WTC11 (cell line): ENCODE results near the gene SLC25A51. TPM values are rescaled to one million over a fixed set of nuclear protein-coding genes. Genes with fewer than 3 reads are reported as not detected.

Source experiments
- ATAC-seq: fragments of 200-7000 bp; cut with Tn5 transposase; 2 replicates; pipeline ENCODE4 v1.10.0; 2021; ENCODE audit warnings: mild to moderate bottlenecking, moderate library complexity
- CTCF ChIA-PET: fragments of 300-600 bp; sonication (Branson Sonifier 250); formaldehyde crosslinking; loops from one replicate; lab custom pipeline; 2021; ENCODE audit warnings: antibody characterized with exemption; lab: Charles Lee
- POLR2A ChIA-PET: fragments of 350-600 bp; sonication (Branson Sonifier 250); formaldehyde crosslinking; loops from one replicate; lab custom pipeline; 2021; ENCODE audit warnings: antibody characterized with exemption; lab: Charles Lee
- DNase-seq: peaks from one replicate; pipeline ENCODE4 v3.0.0; 2021; ENCODE audit warnings: low spot score
- H3K27ac Mint-ChIP-seq: 2 replicates; pipeline ENCODE4 v1.8.0; 2021; ENCODE audit warnings: mixed read lengths
- H3K27me3 Mint-ChIP-seq: 2 replicates; pipeline ENCODE4 v1.8.0; 2021; ENCODE audit warnings: low read depth, mild to moderate bottlenecking, moderate library complexity, mixed read lengths
- H3K36me3 Mint-ChIP-seq: 2 replicates; pipeline ENCODE4 v1.8.0; 2021; ENCODE audit warnings: mixed read lengths
- H3K4me1 Mint-ChIP-seq: 2 replicates; pipeline ENCODE4 v1.8.0; 2022; ENCODE audit warnings: mixed read lengths
- H3K4me3 Mint-ChIP-seq: 2 replicates; pipeline ENCODE4 v1.8.0; 2021; ENCODE audit warnings: mild to moderate bottlenecking, moderate library complexity, mixed read lengths
- H3K9me3 Mint-ChIP-seq: 2 replicates; pipeline ENCODE4 v1.8.0; 2021; ENCODE audit warnings: mixed read lengths
- JUN ChIP-seq: sonication (generic); formaldehyde crosslinking; IDR thresholded peaks from 2 replicates; pipeline ENCODE4 v1.8.0; 2023; ENCODE audit warnings: mild to moderate bottlenecking, missing genetic modification reagents
- KAT7 ChIP-seq: sonication (generic); formaldehyde crosslinking; IDR thresholded peaks from 2 replicates; pipeline ENCODE4 v1.8.1; 2023; ENCODE audit warnings: missing genetic modification reagents, mild to moderate bottlenecking, borderline replicate concordance
- MYBL2 ChIP-seq: sonication (generic); formaldehyde crosslinking; IDR thresholded peaks from 2 replicates; pipeline ENCODE4 v1.8.1; 2023; ENCODE audit warnings: mild to moderate bottlenecking, moderate library complexity, missing genetic modification reagents
- NR2C2 ChIP-seq: sonication (generic); formaldehyde crosslinking; IDR thresholded peaks from 2 replicates; pipeline ENCODE4 v1.8.0; 2022; ENCODE audit warnings: mild to moderate bottlenecking, missing genetic modification reagents
- SMAD4 ChIP-seq: sonication (generic); formaldehyde crosslinking; IDR thresholded peaks from 2 replicates; pipeline ENCODE4 v1.8.0; 2022; ENCODE audit warnings: mild to moderate bottlenecking, missing genetic modification reagents
- ZBTB21 ChIP-seq: sonication (generic); formaldehyde crosslinking; IDR thresholded peaks from 2 replicates; pipeline ENCODE4 v1.8.1; 2023; ENCODE audit warnings: mild to moderate bottlenecking, missing genetic modification reagents, borderline replicate concordance
- ZNF317 ChIP-seq: sonication (generic); formaldehyde crosslinking; IDR thresholded peaks from 2 replicates; pipeline ENCODE4 v1.8.1; 2023; ENCODE audit warnings: low read depth, mild to moderate bottlenecking, moderate library complexity, missing genetic modification reagents, borderline replicate concordance
- total RNA-seq: library from RNA; stranded (reverse); gene quantifications from 3 replicates; pipeline ENCODE4 v1.2.3, GENCODE V29; 2021
- TF ChIP-seq, protein P1 (sequence below): sonication (generic); formaldehyde crosslinking; IDR thresholded peaks from 2 replicates; pipeline ENCODE4 v1.8.1; 2023; ENCODE audit warnings: mild to moderate bottlenecking, missing genetic modification reagents
- TF ChIP-seq, protein P2 (sequence below): sonication (generic); formaldehyde crosslinking; IDR thresholded peaks from 2 replicates; pipeline ENCODE4 v1.8.1; 2023; ENCODE audit warnings: mild to moderate bottlenecking, missing genetic modification reagents, moderate library complexity
- TF ChIP-seq, protein P3 (sequence below): sonication (generic); formaldehyde crosslinking; IDR thresholded peaks from 2 replicates; pipeline ENCODE4 v1.8.1; 2022; ENCODE audit warnings: mild to moderate bottlenecking, missing genetic modification reagents, moderate library complexity, borderline replicate concordance
- TF ChIP-seq, protein P4 (sequence below): fragments of 250-450 bp; sonication (Bioruptor Pico); IDR thresholded peaks from 2 replicates; pipeline ENCODE4 v2.1.2; 2022; ENCODE audit warnings: mild to moderate bottlenecking, moderate library complexity
- TF ChIP-seq, protein P5 (sequence below): fragments of 250-450 bp; sonication (Bioruptor Pico); IDR thresholded peaks from 2 replicates; pipeline ENCODE4 v1.9.0; 2021; ENCODE audit warnings: moderate library complexity, mild to moderate bottlenecking, inconsistent platforms, borderline replicate concordance
- TF ChIP-seq, protein P6 (sequence below): fragments of 250-450 bp; sonication (Bioruptor Pico); IDR thresholded peaks from 2 replicates; pipeline ENCODE4 v1.9.0; 2021; ENCODE audit warnings: mild to moderate bottlenecking

Gene SLC25A51
- total RNA-seq, 1 experiment from 2014 or later, result 15.4 TPM

DNA sequence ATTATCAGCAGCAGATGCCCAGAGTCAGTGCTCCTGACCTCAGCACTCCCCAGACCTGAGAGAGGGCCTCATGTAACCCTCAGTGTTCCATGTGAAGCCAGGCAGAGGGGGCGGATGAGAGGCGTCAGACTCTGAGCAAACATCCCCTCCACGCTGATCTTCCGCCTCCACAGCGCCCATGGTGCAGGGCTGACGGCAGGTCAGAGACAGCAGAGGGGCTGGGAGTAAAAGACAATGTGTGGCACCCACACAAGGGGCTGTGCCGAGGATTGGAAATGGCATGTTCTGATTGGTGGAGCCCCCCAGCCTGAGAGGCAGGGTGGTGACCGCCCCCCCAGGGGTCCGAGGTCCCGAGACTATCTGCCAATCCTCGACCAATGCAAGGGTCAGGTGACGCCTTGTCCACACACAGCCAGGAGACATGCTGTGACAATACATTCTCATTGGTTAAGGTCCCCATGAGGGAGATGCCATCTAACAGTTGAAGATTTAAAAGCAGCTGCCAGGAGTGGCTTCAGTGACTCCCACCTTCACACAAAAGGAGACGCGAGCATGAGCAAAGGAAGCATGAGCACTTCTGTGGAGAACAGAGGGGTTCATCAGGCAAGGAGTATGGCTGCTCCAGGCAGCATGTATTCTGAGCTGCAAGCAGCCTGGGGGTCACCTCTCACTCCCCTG, 19.3 kb upstream of the SLC25A51 start:
- no peak overlapping the region for H3K4me3 Mint-ChIP-seq
- peak overlapping the region; percentile 60; the same call in 1 of the 2 replicates for H3K27ac Mint-ChIP-seq
- DNase-seq (no peak), ATAC-seq (no peak)
- no peaks in the 10 kb centered on the region for H3K36me3 Mint-ChIP-seq
- no peaks in the 10 kb centered on the region; the same call in 1 of the 2 replicates for H3K27me3 Mint-ChIP-seq
- ChIA-PET CTCF (interaction anchor here (2.2 kb wide), 1 partner anchor 10 kb away, joined by 8 read pairs; no protein-coding TSS in a partner anchor), POLR2A (no interaction called here)
- TF ChIP-seq, protein P1, sequence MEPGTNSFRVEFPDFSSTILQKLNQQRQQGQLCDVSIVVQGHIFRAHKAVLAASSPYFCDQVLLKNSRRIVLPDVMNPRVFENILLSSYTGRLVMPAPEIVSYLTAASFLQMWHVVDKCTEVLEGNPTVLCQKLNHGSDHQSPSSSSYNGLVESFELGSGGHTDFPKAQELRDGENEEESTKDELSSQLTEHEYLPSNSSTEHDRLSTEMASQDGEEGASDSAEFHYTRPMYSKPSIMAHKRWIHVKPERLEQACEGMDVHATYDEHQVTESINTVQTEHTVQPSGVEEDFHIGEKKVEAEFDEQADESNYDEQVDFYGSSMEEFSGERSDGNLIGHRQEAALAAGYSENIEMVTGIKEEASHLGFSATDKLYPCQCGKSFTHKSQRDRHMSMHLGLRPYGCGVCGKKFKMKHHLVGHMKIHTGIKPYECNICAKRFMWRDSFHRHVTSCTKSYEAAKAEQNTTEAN (CRISPR knock-in tag), result no peak
- TF ChIP-seq, protein P2, sequence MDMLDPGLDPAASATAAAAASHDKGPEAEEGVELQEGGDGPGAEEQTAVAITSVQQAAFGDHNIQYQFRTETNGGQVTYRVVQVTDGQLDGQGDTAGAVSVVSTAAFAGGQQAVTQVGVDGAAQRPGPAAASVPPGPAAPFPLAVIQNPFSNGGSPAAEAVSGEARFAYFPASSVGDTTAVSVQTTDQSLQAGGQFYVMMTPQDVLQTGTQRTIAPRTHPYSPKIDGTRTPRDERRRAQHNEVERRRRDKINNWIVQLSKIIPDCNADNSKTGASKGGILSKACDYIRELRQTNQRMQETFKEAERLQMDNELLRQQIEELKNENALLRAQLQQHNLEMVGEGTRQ (CRISPR knock-in tag), result peak; percentile 71
- H3K9me3 Mint-ChIP-seq, result no peaks in the 10 kb centered on the region
- H3K4me1 Mint-ChIP-seq, result peaks cover 49% of the 10 kb centered on the region

DNA sequence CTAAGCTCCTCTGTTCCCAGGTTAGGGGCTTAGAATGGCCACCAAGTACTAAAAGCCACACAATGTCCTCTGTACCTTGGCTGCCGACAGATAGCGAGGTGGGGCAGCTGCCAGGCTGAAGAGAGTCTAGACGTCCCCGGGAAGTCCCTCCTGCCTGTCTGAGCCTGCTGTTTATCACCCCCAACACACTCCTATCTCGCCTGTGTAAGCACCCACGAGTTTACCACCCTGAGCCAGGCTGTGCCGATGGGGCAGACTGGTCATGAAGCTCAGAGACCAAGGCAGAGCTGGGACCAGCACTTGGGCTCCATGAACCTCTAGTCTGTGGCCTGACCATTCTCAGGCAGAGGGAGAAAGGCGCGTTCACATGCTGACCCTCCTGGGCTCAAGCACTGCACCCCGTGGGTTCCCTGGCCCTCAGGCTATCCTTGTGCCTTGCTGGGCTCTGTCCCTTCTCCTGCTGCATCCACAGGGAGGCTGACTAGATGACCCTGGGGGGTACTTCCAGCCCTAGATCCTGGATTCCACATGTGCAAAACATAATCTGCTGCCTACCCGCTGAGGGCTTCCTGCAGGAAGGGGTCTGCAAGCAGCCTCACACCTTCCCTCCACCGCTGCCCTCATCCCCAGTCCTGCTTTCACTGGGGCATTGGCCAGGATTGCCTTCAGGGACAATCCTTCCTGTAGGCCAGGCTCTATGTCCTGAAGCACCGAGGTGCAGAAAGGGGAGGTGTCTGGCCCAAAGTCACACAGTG, 18.6 kb upstream of the SLC25A51 start:
- POLR2A ChIA-PET, result no interaction called here
- H3K27ac Mint-ChIP-seq, result no peak overlapping the region; the same call in 1 of the 2 replicates
- H3K36me3 Mint-ChIP-seq, result no peaks in the 10 kb centered on the region; the same call in 1 of the 2 replicates
- ATAC-seq, result no peak
- no peaks in the 10 kb centered on the region for H3K9me3 Mint-ChIP-seq
- H3K4me1 Mint-ChIP-seq, result peaks cover 43% of the 10 kb centered on the region
- TF ChIP-seq, protein P3, sequence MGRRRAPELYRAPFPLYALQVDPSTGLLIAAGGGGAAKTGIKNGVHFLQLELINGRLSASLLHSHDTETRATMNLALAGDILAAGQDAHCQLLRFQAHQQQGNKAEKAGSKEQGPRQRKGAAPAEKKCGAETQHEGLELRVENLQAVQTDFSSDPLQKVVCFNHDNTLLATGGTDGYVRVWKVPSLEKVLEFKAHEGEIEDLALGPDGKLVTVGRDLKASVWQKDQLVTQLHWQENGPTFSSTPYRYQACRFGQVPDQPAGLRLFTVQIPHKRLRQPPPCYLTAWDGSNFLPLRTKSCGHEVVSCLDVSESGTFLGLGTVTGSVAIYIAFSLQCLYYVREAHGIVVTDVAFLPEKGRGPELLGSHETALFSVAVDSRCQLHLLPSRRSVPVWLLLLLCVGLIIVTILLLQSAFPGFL (CRISPR knock-in tag), result no peak
- no peak for TF ChIP-seq KAT7 (CRISPR knock-in tag)
- no peaks in the 10 kb centered on the region; the same call in 1 of the 2 replicates for H3K27me3 Mint-ChIP-seq
- DNase-seq, result no peak
- CTCF ChIA-PET, result interaction anchor here (1.3 kb wide), 1 partner anchor 9 kb away, joined by 5 read pairs; no protein-coding TSS in a partner anchor
- no peak overlapping the region for H3K4me3 Mint-ChIP-seq

DNA sequence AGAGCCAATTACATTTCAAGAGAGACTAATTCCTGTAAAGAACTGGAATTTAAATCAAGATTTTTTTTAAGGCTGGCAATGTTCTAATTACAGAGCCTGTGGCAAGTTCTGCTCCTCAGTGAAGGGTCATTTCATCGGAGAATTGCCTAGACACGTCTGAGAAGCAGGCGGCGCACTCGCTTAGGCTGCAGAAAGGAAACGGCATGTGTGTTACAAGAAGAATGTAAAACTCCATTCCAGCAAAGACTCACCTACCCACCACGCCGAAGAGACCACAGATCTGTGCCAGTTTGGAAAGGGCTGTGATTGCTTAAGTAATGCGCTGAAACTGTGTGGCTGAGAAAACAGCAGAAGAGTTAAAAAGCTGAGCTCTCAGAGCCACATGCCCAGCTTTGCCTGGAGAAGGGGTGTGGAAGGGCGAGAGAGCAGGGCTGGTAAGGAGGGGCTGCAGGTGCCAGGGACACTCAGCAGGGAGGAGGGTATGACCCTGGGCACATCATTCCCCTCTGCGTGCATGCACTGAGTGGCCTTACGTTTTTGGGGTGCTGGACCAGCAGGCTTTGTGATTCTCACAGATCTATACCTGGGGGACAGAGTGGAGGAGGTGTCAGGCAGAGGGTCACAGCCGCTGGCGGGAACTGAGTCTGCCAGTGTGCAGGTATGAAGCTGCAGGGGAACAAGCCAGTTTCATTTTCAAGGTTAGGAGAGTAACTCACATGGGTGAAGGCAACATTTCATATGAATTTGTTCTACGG, 17.8 kb upstream of the SLC25A51 start:
- ATAC-seq (no peak), DNase-seq (no peak)
- peaks cover 42% of the 10 kb centered on the region for H3K4me1 Mint-ChIP-seq
- no peaks in the 10 kb centered on the region; the same call in 1 of the 2 replicates for H3K36me3 Mint-ChIP-seq
- POLR2A ChIA-PET, result no interaction called here
- no peak for TF ChIP-seq ZNF317 (CRISPR knock-in tag)
- TF ChIP-seq, protein P3 (CRISPR knock-in tag), result no peak
- peak overlapping the region; percentile 71 for H3K27ac Mint-ChIP-seq
- CTCF ChIA-PET, result interaction anchor here (0.9 to 1.5 kb wide), 5 partner anchors 8 to 342 kb away, joined by 3 to 5 read pairs (median 4); no protein-coding TSS in a partner anchor
- H3K9me3 Mint-ChIP-seq, result no peaks in the 10 kb centered on the region
- no peak overlapping the region for H3K4me3 Mint-ChIP-seq
- no peaks in the 10 kb centered on the region; the same call in 1 of the 2 replicates for H3K27me3 Mint-ChIP-seq

DNA sequence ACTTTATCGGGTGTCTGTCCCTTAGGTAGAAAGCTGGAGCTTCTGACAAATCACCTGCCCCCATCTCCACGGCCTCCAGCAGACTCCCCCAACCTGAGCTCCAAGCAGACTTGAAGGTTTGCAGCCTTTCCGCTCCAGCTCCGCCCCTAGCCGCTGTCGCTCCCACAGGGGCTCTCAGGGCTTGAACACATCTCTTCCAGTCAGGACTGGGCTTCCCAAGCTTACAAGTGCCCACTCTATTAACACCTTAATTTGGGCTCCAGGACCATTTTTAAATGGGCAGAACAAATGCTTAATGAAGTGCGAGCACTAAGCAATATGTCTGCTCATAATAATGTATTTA, 17.2 kb upstream of the SLC25A51 start:
- H3K4me3 Mint-ChIP-seq, result no peak overlapping the region
- ChIA-PET CTCF (interaction anchor here (0.9 to 1.5 kb wide), 5 partner anchors 8 to 342 kb away, joined by 3 to 5 read pairs (median 4); no protein-coding TSS in a partner anchor), POLR2A (no interaction called here)
- ATAC-seq (no peak), DNase-seq (no peak)
- H3K27ac Mint-ChIP-seq, result peak overlapping the region; percentile 73; the same call in 1 of the 2 replicates
- peaks cover 42% of the 10 kb centered on the region for H3K4me1 Mint-ChIP-seq
- no peaks in the 10 kb centered on the region; the same call in 1 of the 2 replicates for H3K27me3 Mint-ChIP-seq
- no peaks in the 10 kb centered on the region for H3K9me3 Mint-ChIP-seq
- H3K36me3 Mint-ChIP-seq, result no peaks in the 10 kb centered on the region; the same call in 1 of the 2 replicates
- TF ChIP-seq, protein P4, sequence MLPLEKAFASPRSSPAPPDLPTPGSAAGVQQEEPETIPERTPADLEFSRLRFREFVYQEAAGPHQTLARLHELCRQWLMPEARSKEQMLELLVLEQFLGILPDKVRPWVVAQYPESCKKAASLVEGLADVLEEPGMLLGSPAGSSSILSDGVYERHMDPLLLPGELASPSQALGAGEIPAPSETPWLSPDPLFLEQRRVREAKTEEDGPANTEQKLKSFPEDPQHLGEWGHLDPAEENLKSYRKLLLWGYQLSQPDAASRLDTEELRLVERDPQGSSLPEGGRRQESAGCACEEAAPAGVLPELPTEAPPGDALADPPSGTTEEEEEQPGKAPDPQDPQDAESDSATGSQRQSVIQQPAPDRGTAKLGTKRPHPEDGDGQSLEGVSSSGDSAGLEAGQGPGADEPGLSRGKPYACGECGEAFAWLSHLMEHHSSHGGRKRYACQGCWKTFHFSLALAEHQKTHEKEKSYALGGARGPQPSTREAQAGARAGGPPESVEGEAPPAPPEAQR, result no peak
- TF ChIP-seq NR2C2 (CRISPR knock-in tag) (no peak), MYBL2 (CRISPR knock-in tag) (no peak), ZBTB21 (no peak), SMAD4 (CRISPR knock-in tag) (no peak), JUN (CRISPR knock-in tag) (no peak)
- TF ChIP-seq, protein P5, sequence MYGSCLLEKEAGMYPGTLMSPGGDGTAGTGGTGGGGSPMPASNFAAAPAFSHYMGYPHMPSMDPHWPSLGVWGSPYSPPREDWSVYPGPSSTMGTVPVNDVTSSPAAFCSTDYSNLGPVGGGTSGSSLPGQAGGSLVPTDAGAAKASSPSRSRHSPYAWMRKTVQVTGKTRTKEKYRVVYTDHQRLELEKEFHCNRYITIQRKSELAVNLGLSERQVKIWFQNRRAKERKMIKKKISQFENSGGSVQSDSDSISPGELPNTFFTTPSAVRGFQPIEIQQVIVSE, result no peak
- TF ChIP-seq, protein P6, sequence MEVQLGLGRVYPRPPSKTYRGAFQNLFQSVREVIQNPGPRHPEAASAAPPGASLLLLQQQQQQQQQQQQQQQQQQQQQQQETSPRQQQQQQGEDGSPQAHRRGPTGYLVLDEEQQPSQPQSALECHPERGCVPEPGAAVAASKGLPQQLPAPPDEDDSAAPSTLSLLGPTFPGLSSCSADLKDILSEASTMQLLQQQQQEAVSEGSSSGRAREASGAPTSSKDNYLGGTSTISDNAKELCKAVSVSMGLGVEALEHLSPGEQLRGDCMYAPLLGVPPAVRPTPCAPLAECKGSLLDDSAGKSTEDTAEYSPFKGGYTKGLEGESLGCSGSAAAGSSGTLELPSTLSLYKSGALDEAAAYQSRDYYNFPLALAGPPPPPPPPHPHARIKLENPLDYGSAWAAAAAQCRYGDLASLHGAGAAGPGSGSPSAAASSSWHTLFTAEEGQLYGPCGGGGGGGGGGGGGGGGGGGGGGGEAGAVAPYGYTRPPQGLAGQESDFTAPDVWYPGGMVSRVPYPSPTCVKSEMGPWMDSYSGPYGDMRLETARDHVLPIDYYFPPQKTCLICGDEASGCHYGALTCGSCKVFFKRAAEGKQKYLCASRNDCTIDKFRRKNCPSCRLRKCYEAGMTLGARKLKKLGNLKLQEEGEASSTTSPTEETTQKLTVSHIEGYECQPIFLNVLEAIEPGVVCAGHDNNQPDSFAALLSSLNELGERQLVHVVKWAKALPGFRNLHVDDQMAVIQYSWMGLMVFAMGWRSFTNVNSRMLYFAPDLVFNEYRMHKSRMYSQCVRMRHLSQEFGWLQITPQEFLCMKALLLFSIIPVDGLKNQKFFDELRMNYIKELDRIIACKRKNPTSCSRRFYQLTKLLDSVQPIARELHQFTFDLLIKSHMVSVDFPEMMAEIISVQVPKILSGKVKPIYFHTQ (CRISPR knock-in tag), result no peak
